Urinary bladder (tissue), 4 donors: ENCODE data around the gene IL36B. TPM values are rescaled to one million over a fixed set of nuclear protein-coding genes. Genes with fewer than 3 reads are reported as not detected.

Experiments used
- DNase-seq: peaks from one replicate; pipeline ENCODE4 v3.0.0-alpha.2; 2015; ENCODE audit errors: extremely low spot score
- H3K27ac ChIP-seq: one replicate; pipeline ENCODE4 v1.5.1; 2013; ENCODE audit warnings: low read depth, mild to moderate bottlenecking, moderate library complexity
- H3K36me3 ChIP-seq: one replicate; pipeline ENCODE4 v1.6.1; 2013; ENCODE audit warnings: mild to moderate bottlenecking, moderate library complexity; ENCODE audit not compliant: insufficient read depth
- H3K4me1 ChIP-seq: one replicate; pipeline ENCODE4 v1.6.1; 2013; ENCODE audit warnings: mild to moderate bottlenecking, moderate library complexity; ENCODE audit not compliant: insufficient read depth
- H3K4me3 ChIP-seq: one replicate; pipeline ENCODE4 v1.5.1; 2013; ENCODE audit warnings: low read depth, low read length
- WGBS: extraction: QIAGEN DNeasy Blood & Tissue Kit; methylation state at CpG from one replicate; pipeline ENCODE4 v1.1.7; 2013; 5-methylcytosine and 5-hydroxymethylcytosine counted together
- polyA plus RNA-seq: library from polyadenylated mRNA; stranded (reverse); fragments of 200-250 nt; gene quantifications from one replicate; pipeline ENCODE4 v1.2.3, GENCODE V29; 2013
- total RNA-seq: library from RNA; depleted of rRNA; stranded (reverse); fragments of >200 nt; gene quantifications from one replicate; pipeline ENCODE4 v1.2.3, GENCODE V29; 2014
- donor health status: healthy with polysubstance abuse.
- donor health status: healthy.

IL36B gene
- total and polyA plus RNA-seq, 2 donors = not detected

- H3K27ac ChIP-seq = no peak overlapping the region
- DNase-seq = peak; percentile 36
- H3K4me1 ChIP-seq = no peaks in the 10 kb centered on the region
- H3K36me3 ChIP-seq = no peaks in the 10 kb centered on the region
- 35% methylated on average over 5 of the region's 5 CpGs for WGBS
- H3K4me3 ChIP-seq = no peak overlapping the region
Observed at GRCh38 chr2:113068706-113069485, 16.2 kb upstream of the IL36B start.

- Histone ChIP-seq H3K4me1 (no peaks in the 10 kb centered on the region), H3K4me3 (no peak overlapping the region), H3K36me3 (no peaks in the 10 kb centered on the region), H3K27ac (no peak overlapping the region)
- 40% methylated on average over 2 of the region's 2 CpGs for WGBS
- DNase-seq = no peak
Observed at GRCh38 chr2:113068249-113068648, 15.6 kb upstream of the IL36B start.

- Histone ChIP-seq H3K4me3 (no peak within 1 kb of the TSS), H3K36me3 (no peaks in the 10 kb centered on the region), H3K27ac (no peak within 1 kb of the TSS), H3K4me1 (no peaks in the 10 kb centered on the region)
- 91% methylated on average over 3 of the region's 3 CpGs for WGBS
- no peak for DNase-seq
Observed at GRCh38 chr2:113067681-113068080, 15.0 kb upstream of the IL36B start, which contains the start of gene IL1F10. Gene IL1F10 (plus strand): TSS chr2:113067970. CDS start chr2:113072739, 4,769 bp downstream.

- H3K4me1 ChIP-seq = no peaks in the 10 kb centered on the region
- no peak overlapping the region for H3K4me3 ChIP-seq
- no peak overlapping the region for H3K27ac ChIP-seq
- H3K36me3 ChIP-seq = no peaks in the 10 kb centered on the region
- WGBS = 95% methylated on average over 1 of the region's 1 CpG
- no peak for DNase-seq
Observed at GRCh38 chr2:113064898-113065297, 12.2 kb upstream of the IL36B start.

- no peak for DNase-seq
- Histone ChIP-seq H3K36me3 (no peaks in the 10 kb centered on the region), H3K4me1 (no peaks in the 10 kb centered on the region), H3K4me3 (no peak overlapping the region), H3K27ac (no peak overlapping the region)
- whole genome bisulfite sequencing = 82% methylated on average over 5 of the region's 5 CpGs
Observed at GRCh38 chr2:113064281-113064680, 11.6 kb upstream of the IL36B start.

- Histone ChIP-seq H3K27ac (no peak overlapping the region), H3K36me3 (no peaks in the 10 kb centered on the region), H3K4me3 (no peak overlapping the region), H3K4me1 (no peaks in the 10 kb centered on the region)
- no peak for DNase-seq
- WGBS = 89% methylated on average over 18 of the region's 18 CpGs
Observed at GRCh38 chr2:113061896-113062770, 9.5 kb upstream of the IL36B start.

- H3K4me1 ChIP-seq = no peaks in the 10 kb centered on the region
- no peak overlapping the region for H3K27ac ChIP-seq
- DNase-seq = no peak
- no peak overlapping the region for H3K4me3 ChIP-seq
- 70% methylated on average over 2 of the region's 2 CpGs for WGBS
- H3K36me3 ChIP-seq = no peaks in the 10 kb centered on the region
Observed at GRCh38 chr2:113061241-113061640, 8.6 kb upstream of the IL36B start.

GRCh38 chr2:113060796-113061195, 8.1 kb upstream of the IL36B start:
- no peaks in the 10 kb centered on the region for H3K36me3 ChIP-seq
- DNase-seq = no peak
- H3K4me3 ChIP-seq = no peak overlapping the region
- WGBS = 29% methylated on average over 1 of the region's 1 CpG
- H3K27ac ChIP-seq = no peak overlapping the region
- no peaks in the 10 kb centered on the region for H3K4me1 ChIP-seq

GRCh38 chr2:113060396-113060795, 7.7 kb upstream of the IL36B start:
- WGBS = 74% methylated on average over 4 of the region's 4 CpGs

GRCh38 chr2:113058998-113059960, 6.6 kb upstream of the IL36B start, which contains the start of gene IL36RN:
Gene IL36RN (plus strand): TSS chr2:113059198. CDS start chr2:113059439, 241 bp downstream.
- no peaks in the 10 kb centered on the region for H3K36me3 ChIP-seq
- no peak for DNase-seq
- WGBS = 73% methylated on average over 15 of the region's 15 CpGs
- H3K27ac ChIP-seq = no peak within 1 kb of the TSS
- H3K4me3 ChIP-seq = no peak within 1 kb of the TSS
- no peaks in the 10 kb centered on the region for H3K4me1 ChIP-seq

More at GRCh38 chr2:113060396-113060795, 7.7 kb upstream of the IL36B start:
- H3K36me3 ChIP-seq = no peaks in the 10 kb centered on the region
- H3K4me3 ChIP-seq = no peak overlapping the region
- no peaks in the 10 kb centered on the region for H3K4me1 ChIP-seq
- no peak overlapping the region for H3K27ac ChIP-seq
- no peak for DNase-seq

- DNase-seq = no peak
- H3K27ac ChIP-seq = no peak overlapping the region
- 63% methylated on average over 2 of the region's 2 CpGs for WGBS
- H3K4me1 ChIP-seq = no peaks in the 10 kb centered on the region
- H3K36me3 ChIP-seq = no peaks in the 10 kb centered on the region
- H3K4me3 ChIP-seq = no peak overlapping the region
Observed at GRCh38 chr2:113058411-113058994, 5.8 kb upstream of the IL36B start.

- H3K27ac ChIP-seq = no peak overlapping the region
- DNase-seq = no peak
- no peak overlapping the region for H3K4me3 ChIP-seq
- 33% methylated on average over 1 of the region's 1 CpG for WGBS
- H3K4me1 ChIP-seq = no peaks in the 10 kb centered on the region
- no peaks in the 10 kb centered on the region for H3K36me3 ChIP-seq
Observed at GRCh38 chr2:113057117-113057516, 4.5 kb upstream of the IL36B start.

GRCh38 chr2:113056521-113056920, 3.9 kb upstream of the IL36B start:
- no peak overlapping the region for H3K27ac ChIP-seq
- no peaks in the 10 kb centered on the region for H3K36me3 ChIP-seq
- no peak for DNase-seq
- H3K4me1 ChIP-seq = no peaks in the 10 kb centered on the region
- WGBS = 49% methylated on average over 1 of the region's 1 CpG
- no peak overlapping the region for H3K4me3 ChIP-seq
